ENCODE results near the gene MACROD1.

MACROD1 gene

DNA sequence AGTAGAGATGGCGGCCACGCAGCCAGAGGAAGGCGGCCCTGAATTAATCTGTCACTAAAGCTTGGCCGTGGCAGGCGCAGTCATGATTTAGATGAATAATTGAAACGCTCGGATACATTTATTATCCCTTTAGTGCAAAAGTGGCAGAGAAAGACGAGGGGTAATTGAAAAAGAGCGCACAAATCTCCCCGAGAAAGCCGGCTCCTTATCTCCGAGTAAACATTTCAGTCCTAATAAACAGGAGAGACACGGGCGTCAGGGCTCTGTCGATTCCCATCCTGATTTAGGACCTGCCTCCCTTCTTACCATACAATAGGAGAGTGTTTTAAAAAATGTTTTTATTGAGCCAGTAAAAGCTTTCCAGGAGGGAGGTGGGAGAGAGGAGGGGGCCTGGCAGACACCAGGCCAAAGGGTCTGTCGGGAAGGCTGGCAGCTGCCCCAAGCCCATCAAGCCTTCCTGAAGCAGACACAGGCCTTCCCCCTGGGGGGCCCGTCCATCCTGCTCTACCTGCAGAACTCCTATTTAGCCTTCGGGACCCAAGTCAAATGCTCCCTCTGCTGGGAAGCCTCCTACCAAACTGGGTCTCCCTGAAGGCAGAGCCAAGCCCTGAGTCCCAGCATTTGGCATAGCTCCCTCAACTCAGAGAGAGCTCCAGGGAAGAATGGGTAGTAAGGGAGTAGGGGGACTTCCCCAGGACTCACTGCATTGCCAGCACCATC is 156.8 kb downstream of the MACROD1 start:
- DNase-seq: no peak

GRCh38 chr11:64008283-64008913 is 157.5 kb downstream of the MACROD1 start:
- no peak for DNase-seq

DNA sequence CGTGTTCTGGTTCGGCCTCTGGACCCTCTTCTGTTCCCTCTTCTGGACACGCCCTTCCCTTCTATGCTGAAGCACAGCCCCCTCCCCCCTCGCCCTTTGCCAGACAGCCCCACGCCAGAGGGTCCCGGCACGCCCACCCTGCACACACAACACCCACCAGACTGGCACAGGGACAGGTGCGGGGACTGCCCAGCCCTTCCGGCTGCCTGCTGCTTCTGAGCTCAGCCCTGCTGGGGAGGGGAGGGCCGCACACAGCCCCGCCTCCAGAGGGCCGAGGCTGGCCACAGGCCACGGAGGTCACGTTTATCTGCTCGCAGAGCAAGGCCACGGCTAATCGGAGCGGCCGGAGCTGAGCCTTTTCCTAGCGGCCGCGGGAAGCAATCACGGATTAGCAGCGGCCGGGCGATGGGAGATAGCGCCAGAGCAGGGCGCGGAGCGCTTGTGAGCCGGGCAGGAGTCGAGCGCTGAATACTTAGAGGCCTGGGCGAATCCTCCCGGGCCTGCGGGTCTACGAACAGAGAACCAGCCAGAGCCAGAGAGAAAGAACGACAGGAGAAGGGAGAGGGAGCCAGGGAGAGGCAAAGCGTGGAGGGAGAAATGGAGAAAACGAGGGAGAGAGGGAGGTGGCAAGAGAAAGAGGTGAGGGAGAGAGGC is 158.2 kb downstream of the MACROD1 start:
- DNase-seq: peak; percentile 66

DNA sequence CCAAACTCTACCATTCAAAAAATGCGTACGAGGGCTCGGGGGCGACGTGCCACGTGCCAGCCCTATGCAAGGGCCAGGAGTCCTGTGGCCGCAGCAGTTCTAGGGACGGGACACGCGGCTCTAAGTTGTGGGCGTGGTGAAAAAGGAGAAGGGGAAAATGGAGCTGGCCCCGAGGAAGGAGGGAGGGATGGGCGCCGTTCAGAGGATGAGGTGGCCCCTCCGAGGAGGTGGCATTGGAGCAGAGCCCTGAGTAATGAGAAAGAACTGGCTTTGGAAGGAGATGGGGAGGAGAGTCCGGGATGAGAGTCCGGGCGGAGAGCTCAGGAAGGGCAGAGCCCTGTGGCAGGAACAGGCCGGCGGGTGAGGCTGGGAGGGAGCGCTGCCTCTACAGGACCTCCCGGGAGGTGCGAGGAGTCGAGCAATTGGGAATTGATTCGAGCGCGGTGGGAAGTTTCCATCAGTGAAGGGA is 158.7 kb downstream of the MACROD1 start:
- peak; percentile 64 for DNase-seq

DNA sequence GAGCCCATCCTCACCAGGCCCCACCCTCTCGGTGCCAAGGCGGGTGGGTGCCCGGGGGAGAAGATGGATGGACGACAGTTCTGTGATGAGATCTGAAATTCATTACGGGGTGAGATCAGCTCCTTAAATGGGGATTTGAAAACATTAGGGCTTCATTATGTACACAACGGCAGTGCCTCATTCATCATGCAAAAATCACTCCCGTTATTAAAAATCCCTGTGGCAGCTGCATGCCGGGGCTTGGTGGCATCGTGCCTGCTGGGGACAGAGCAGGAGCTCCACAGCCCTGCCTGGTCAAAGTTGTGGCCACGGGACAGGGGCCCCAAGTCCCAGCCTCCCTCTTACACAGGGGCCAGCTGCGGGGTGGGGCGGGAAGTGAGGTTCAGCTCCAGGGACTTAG is 159.5 kb downstream of the MACROD1 start:
- DNase-seq: no peak

DNA sequence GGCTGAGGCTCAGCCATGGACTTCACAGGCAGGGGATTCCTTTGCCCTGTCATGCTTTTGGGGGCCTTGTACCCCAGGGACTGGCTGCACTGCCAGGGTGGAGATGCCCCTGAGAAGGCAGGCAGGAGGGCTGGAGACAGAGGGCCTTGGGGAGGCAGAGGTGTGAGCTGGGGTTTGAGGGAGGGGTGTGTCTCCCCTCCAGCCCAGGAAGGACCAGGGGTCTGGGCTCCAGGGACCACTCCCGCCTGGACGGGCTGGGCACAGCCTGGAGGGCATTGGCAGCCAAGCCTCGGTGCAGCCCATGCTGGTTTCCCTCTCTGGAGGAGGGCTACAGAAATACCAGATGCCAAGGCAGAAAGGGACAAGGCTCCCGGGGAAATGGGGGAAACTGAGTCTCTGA is 160.2 kb downstream of the MACROD1 start:
- DNase-seq: no peak

GRCh38 chr11:64004590-64004984 is 161.3 kb downstream of the MACROD1 start:
- DNase-seq: no peak

DNA sequence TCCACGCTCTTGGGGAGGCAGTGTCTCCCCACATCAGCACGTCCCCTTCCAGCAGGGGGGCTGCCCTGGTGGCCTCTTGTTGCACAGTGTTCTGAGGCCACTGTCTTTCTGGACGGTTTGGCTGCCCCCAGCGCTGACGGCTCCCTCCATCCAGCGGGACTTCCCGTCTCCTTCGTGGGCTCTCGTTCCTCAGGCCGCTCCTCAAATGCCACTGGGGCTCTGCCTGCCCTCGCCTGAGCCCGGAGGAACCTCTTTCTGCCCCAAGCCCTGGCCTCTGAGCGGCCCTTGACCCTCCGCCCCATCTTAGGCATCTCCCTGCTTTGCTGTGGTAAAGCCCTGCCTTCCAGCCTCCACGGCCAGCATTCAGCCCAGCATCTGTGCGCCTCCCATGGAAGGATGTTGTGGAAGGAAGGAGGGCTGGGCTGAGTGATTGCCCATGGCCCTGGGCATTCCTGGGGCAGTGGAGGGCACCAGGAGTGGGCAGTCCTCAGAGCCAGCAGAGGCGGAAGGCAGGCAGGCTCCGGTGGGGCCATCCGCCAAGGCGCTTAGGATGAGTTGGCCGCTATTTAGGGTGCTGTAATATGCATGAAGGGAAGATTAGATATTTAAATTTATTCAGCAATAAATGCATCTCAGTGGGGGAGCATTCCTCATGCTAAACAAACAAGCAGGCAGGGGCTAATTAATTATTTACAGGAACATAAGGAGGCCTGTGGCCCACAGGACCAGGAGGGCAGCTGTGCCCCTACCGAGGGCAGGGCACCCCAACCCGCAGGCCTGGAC is 161.9 kb downstream of the MACROD1 start:
- DNase-seq: no peak

- no peak for DNase-seq
Measured at GRCh38 chr11:64001484-64002420, 164.2 kb downstream of the MACROD1 start.

- no peak for DNase-seq
Measured at GRCh38 chr11:64000740-64001483, 165.0 kb downstream of the MACROD1 start.

GRCh38 chr11:64000026-64000739 is 165.7 kb downstream of the MACROD1 start:
- peak; percentile 79 for DNase-seq

- peak; percentile 43 for DNase-seq
Measured at GRCh38 chr11:63999349-64000025, 166.4 kb downstream of the MACROD1 start.

DNA sequence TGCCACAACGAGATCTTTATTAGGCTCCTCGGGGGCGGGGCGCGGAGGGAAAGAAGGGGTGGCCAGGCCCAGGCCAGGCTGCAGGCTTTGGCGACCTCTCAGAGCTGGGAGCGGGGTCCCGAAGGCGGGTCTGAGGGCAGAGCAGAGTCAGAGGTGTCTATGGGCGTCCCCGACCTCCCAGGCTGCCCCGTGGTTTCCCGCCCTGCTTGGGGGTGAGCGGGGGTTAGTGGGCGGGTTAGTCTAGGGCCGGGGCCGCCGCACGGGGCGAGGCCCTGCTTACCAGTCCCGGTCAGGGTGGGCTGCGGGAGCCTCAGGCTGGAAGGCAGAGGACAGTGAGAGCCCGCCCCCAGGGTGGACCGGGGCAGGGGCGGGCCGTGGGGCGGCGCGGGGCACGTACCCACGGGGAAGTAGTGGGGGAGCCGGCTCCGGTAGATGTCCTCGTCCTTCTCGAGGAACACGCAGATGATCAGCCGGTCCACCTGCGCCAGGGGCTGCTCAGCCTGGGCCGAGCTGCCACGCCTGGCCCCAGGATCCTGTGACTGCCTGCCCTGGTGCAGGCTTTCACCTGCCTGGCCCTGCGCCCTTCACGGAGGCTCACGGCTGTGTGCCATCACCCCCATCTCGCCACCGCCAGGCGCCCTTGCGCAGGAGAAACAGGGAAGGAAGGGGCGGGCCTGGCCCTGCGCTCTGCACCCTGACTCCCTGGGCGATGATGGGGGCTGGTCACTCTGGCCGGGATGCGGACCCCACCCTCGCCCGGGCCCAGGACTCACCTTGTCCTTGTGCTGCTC is 167.2 kb downstream of the MACROD1 start:
- DNase-seq: no peak

DNA sequence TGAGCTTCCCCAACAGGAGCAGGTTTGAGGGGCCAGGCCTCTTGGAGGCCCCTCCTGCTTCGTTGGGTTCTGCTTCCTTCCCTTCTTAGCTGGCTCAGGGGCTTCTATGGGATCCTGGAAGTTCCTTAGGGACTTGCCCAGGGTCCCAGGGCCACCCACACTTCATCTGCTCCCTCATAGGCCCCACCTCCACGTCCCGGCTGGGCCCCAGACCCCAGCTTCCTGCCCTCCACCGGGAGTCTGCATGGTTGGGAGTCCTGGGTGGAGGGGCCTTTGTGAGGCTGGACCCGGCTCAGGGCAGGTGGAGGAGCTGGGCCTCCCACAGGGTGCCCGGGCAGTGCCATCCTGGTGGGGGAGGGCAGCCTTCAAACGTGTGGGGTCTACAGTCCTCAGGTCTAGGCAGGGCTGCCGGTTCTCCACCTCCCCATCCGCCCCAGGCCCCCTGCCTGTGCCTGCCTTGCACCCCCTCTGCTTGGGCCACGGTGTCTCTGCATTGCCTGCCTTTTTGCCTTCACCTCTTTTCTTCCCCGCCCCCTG is 168.0 kb downstream of the MACROD1 start:
- no peak for DNase-seq

DNA sequence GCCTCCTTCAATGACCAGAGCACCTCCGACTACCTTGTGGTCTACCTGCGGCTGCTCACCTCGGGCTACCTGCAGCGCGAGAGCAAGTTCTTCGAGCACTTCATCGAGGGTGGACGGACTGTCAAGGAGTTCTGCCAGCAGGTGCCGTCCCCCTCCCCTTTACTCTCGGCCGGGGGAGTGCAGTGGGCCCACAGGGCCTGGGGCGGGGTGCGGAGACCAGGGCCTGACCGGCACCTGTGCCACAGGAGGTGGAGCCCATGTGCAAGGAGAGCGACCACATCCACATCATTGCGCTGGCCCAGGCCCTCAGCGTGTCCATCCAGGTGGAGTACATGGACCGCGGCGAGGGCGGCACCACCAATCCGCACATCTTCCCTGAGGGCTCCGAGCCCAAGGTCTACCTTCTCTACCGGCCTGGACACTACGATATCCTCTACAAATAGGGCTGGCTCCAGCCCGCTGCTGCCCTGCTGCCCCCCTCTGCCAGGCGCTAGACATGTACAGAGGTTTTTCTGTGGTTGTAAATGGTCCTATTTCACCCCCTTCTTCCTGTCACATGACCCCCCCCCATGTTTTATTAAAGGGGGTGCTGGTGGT is 168.7 kb downstream of the MACROD1 start:
- no peak for DNase-seq

GRCh38 chr11:63996512-63996911 is 169.4 kb downstream of the MACROD1 start:
- no peak for DNase-seq

GRCh38 chr11:63993993-63994392 is 171.9 kb downstream of the MACROD1 start:
- peak; percentile 56 for DNase-seq

DNA sequence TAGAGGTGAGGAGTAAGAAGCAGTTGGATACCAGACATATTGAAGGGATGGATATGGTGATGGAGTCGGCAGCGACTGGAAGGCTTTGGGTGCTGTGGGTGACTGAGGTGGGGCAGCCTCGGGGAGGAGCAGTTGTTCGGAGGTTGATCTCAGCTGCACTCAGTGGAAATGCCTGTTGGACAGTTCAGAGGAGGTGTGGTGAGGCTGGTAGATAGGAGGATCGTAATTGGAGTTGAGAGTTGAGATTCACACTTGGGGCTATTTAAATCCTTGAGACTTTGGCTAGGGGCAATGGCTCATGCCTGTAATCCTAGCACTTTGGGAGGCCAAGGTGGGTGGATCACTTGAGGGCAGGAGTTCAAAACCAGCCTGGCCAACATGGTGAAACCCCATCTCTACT is 172.8 kb downstream of the MACROD1 start:
- DNase-seq: no peak
